HepG2 (cell line): ENCODE measurements around the gene NRSN2. TPM values are rescaled to one million over a fixed set of nuclear protein-coding genes. Genes with fewer than 3 reads are reported as not detected.
A peak's percentile ranks its signal among the peaks of the same experiment; 100 is the strongest.

Source experiments
- ATF1 ChIP-seq: IDR thresholded peaks from 2 replicates; pipeline ENCODE4 v1.6.1; 2016; ENCODE audit warnings: mild to moderate bottlenecking, control low read depth
- CBFB ChIP-seq: sonication (generic); formaldehyde crosslinking; IDR thresholded peaks from 2 replicates; pipeline ENCODE4 v1.4.0; 2020; ENCODE audit warnings: missing genetic modification reagents
- GLI4 ChIP-seq: sonication (generic); formaldehyde crosslinking; IDR thresholded peaks from 2 replicates; pipeline ENCODE4 v1.5.1; 2020; ENCODE audit warnings: missing genetic modification reagents, mild to moderate bottlenecking, moderate library complexity, borderline replicate concordance
- KDM4B ChIP-seq: sonication (generic); formaldehyde crosslinking; IDR thresholded peaks from 2 replicates; pipeline ENCODE4 v1.4.0; 2020; ENCODE audit warnings: missing genetic modification reagents
- MED13 ChIP-seq: sonication (generic); formaldehyde crosslinking; IDR thresholded peaks from 2 replicates; pipeline ENCODE4 v1.5.0; 2020; ENCODE audit warnings: missing genetic modification reagents
- MZF1 ChIP-seq: sonication (generic); formaldehyde crosslinking; IDR thresholded peaks from 2 replicates; pipeline ENCODE4 v1.8.1; 2023; ENCODE audit warnings: mild to moderate bottlenecking, missing genetic modification reagents, borderline replicate concordance
- NR2F1 ChIP-seq, 2 experiments: fragments of 450-650 bp in 1 of 2; formaldehyde crosslinking in 1 of 2; IDR thresholded peaks; 2 replicates each; pipeline versions ENCODE4 v1.5.0 to v1.6.1; 2016 to 2020; ENCODE audit warnings: mild to moderate bottlenecking in 1 of 2, missing compliant biosample characterization in 1 of 2, missing genetic modification reagents in 1 of 2, moderate library complexity in 1 of 2
- NR2F6 ChIP-seq, 2 experiments: IDR thresholded peaks; 2 replicates each; pipeline ENCODE4 v1.6.1; 2016; ENCODE audit warnings: antibody characterized with exemption in 1 of 2, mild to moderate bottlenecking in 1 of 2
- TAF1 ChIP-seq: sonication (generic); formaldehyde crosslinking; IDR thresholded peaks from 2 replicates; pipeline ENCODE4 v1.4.0; 2020; ENCODE audit warnings: missing genetic modification reagents
- TBX2 ChIP-seq: sonication (generic); formaldehyde crosslinking; IDR thresholded peaks from 2 replicates; pipeline ENCODE4 v1.5.0; 2020; ENCODE audit warnings: missing genetic modification reagents, mild to moderate bottlenecking, borderline replicate concordance
- THAP9 ChIP-seq: sonication (generic); formaldehyde crosslinking; IDR thresholded peaks from 2 replicates; pipeline ENCODE4; 2020; ENCODE audit warnings: missing genetic modification reagents, mild to moderate bottlenecking, borderline replicate concordance
- ZNF652 ChIP-seq: IDR thresholded peaks from 2 replicates; pipeline ENCODE4 v1.6.1; 2016; ENCODE audit warnings: low read depth, borderline replicate concordance
- ZNF781 ChIP-seq: sonication (generic); formaldehyde crosslinking; IDR thresholded peaks from 2 replicates; pipeline ENCODE4 v1.5.1; 2020; ENCODE audit warnings: borderline replicate concordance, mild to moderate bottlenecking, missing genetic modification reagents; ENCODE audit errors: not compliant biosample characterization
- ZNF784 ChIP-seq: sonication (generic); formaldehyde crosslinking; IDR thresholded peaks from 2 replicates; pipeline ENCODE4 v1.5.1; 2020; ENCODE audit warnings: missing genetic modification reagents, mild to moderate bottlenecking, borderline replicate concordance
- polyA plus RNA-seq, 8 experiments: library from polyadenylated mRNA; depleted of rRNA in 3 of 8; stranded (reverse) in 7 of 8; unstranded in 1 of 8; fragments of >200 nt; fragmentation: Illumina TruSeq in 4 of 8; extraction: Trizol in 4 of 8; gene quantifications; 2 replicates each; pipeline versions ENCODE4 v1.2.1 to v1.2.3, GENCODE V29; 2011 to 2016; ENCODE audit warnings: low read depth in 4 of 8, missing spikeins in 1 of 8, mixed read lengths in 1 of 8; ENCODE audit not compliant: insufficient read depth in 1 of 8
- total RNA-seq, 5 experiments: library from RNA; depleted of rRNA; stranded (reverse); fragments of >200 nt; fragmentation: Illumina TruSeq; extraction: Trizol; gene quantifications; 2 replicates each; pipeline ENCODE4 v1.2.3, GENCODE V29; 2016; ENCODE audit warnings: low read depth in 1 of 5
- TF ChIP-seq, protein P1 (sequence below): sonication (generic); formaldehyde crosslinking; IDR thresholded peaks from 2 replicates; pipeline ENCODE4 v1.5.0; 2020; ENCODE audit warnings: mild to moderate bottlenecking, missing genetic modification reagents
- TF ChIP-seq, protein P2 (sequence below): sonication (generic); formaldehyde crosslinking; IDR thresholded peaks from 2 replicates; pipeline ENCODE4 v1.4.0; 2020; ENCODE audit warnings: missing genetic modification reagents

NRSN2 gene
- total and polyA plus RNA-seq, 2 of the 13 experiments (the other 11 are each of a cell fraction or from before 2014, with no cell fraction given): 32.3 to 49.4 TPM

DNA sequence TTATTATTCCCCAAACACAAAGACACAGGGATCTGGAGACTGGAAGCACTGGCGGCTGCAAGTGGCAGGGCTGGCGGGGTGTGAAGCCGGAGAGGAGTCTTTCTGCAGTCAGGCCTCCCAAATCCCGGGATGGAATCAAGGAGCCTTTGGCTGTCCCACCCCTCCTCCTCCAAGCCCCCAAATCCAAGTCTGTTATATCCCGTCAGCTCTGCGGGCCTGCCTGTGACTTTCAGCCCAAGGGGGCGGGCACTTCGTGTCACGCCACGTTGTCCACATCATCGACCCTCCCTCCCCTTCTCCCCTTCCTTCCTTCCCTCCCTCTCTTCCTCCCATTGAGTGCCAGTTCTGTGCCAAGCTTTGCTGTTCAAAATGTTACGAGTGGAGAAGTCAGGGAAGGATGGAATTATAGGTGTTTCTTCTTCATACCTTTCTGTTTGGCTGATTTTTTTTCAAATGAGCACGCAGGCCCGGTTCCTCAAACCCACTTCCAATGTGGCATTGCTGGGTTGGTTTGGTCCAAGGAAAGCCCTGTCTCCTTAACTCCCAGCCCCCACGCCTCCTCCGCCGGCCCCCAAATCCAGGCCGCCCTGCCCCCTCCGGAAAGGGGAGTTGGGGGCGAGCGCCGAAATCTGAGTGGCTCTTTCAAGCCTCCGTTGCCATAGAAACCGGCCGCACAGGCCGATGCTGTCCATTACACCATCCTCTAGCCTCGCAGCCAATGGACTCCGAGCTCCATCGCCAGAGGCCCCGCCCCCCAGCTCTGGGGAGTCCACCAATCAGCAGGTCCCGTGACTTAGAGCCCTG is 36.9 kb upstream of the NRSN2 start (continued):
- TF ChIP-seq, protein P1, sequence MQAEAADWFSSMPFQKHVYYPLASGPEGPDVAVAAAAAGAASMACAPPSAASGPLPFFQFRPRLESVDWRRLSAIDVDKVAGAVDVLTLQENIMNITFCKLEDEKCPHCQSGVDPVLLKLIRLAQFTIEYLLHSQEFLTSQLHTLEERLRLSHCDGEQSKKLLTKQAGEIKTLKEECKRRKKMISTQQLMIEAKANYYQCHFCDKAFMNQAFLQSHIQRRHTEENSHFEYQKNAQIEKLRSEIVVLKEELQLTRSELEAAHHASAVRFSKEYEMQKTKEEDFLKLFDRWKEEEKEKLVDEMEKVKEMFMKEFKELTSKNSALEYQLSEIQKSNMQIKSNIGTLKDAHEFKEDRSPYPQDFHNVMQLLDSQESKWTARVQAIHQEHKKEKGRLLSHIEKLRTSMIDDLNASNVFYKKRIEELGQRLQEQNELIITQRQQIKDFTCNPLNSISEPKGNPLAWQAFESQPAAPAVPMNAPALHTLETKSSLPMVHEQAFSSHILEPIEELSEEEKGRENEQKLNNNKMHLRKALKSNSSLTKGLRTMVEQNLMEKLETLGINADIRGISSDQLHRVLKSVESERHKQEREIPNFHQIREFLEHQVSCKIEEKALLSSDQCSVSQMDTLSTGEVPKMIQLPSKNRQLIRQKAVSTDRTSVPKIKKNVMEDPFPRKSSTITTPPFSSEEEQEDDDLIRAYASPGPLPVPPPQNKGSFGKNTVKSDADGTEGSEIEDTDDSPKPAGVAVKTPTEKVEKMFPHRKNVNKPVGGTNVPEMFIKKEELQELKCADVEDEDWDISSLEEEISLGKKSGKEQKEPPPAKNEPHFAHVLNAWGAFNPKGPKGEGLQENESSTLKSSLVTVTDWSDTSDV (CRISPR knock-in tag): 0 out of 2 replicates have a peak, but pooled peaks have one; percentile 78
- 0 out of 2 replicates have a peak, but pooled peaks have one; percentile 16 for TF ChIP-seq KDM4B (CRISPR knock-in tag)
- peak; percentile 90; the same call in 1 of the 2 replicates for TF ChIP-seq ZNF784
- TF ChIP-seq THAP9: peak; percentile 75
- TF ChIP-seq NR2F6 (IDR thresholded peaks at IDR 0.05): no peak
- no peak for TF ChIP-seq NR2F6 (CRISPR knock-in tag; IDR thresholded peaks at IDR 0.05)
- peak; percentile 65 for TF ChIP-seq TAF1 (CRISPR knock-in tag)
- TF ChIP-seq ZNF652: no peak; the same call in 1 of the 2 replicates
- peak; percentile 49; the same call in 1 of the 2 replicates for TF ChIP-seq TBX2 (CRISPR knock-in tag)
- TF ChIP-seq NR2F1 (CRISPR knock-in tag; IDR thresholded peaks at IDR 0.05): 0 out of 4 replicates have a peak, but pooled peaks of 1 of the 2 experiments have one; percentile 23
- TF ChIP-seq GLI4 (CRISPR knock-in tag): peak; percentile 95
- no peak for TF ChIP-seq ZNF781 (CRISPR knock-in tag)
- no peak for TF ChIP-seq MZF1 (CRISPR knock-in tag)
- TF ChIP-seq, protein P2, sequence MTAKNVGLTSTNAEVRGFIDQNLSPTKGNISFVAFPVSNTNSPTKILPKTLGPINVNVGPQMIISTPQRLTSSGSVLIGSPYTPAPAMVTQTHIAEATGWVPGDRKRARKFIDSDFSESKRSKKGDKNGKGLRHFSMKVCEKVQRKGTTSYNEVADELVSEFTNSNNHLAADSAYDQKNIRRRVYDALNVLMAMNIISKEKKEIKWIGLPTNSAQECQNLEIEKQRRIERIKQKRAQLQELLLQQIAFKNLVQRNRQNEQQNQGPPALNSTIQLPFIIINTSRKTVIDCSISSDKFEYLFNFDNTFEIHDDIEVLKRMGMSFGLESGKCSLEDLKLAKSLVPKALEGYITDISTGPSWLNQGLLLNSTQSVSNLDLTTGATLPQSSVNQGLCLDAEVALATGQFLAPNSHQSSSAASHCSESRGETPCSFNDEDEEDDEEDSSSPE (CRISPR knock-in tag): no peak
- peak; percentile 75; the same call in 1 of the 2 replicates for TF ChIP-seq ATF1
- TF ChIP-seq CBFB (CRISPR knock-in tag): no peak
- no peak; the same call in 1 of the 2 replicates for TF ChIP-seq MED13 (CRISPR knock-in tag)
